ENCODE data around the gene DLX4. TPM values are rescaled to one million over a fixed set of nuclear protein-coding genes. Genes with fewer than 3 reads are reported as not detected.

The DLX4 gene
- total RNA-seq, 1 donor from 2014 or later, result 0.12 TPM

GRCh38 chr17:49925921-49926320 lies 43.1 kb upstream of the DLX4 start:
- Mint-ChIP-seq H3K36me3 (ENCODE audit: low read depth) (no peaks in the 10 kb centered on the region), H3K27me3 (ENCODE audit: low read depth) (peaks cover 47% of the 10 kb centered on the region)

DNA sequence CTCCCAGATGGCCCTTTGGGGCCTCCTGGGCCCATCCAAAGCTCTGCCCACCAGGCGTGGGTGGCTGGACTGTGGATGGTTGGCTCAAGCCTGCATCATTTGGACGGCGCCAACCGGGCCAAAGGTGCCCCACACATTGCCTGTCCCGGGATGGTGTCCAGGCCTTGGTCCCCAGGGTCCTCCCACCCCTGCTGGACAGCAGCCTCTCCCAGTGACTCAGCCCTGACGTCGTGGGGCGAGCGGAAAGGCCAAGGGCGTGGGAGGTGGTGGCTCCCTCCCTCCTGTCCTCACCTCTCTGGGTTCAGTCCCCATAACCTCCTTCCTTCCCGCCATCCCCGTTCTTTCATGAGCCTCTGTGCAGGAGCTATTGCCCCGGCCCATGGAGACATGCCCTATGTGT lies 42.1 kb upstream of the DLX4 start:
- Mint-ChIP-seq H3K36me3 (ENCODE audit: low read depth) (no peaks in the 10 kb centered on the region), H3K27me3 (ENCODE audit: low read depth) (peaks cover 47% of the 10 kb centered on the region), H3K4me1 (ENCODE audit: low read depth) (no peaks in the 10 kb centered on the region), H3K27ac (ENCODE audit: unreplicated experiment) (no peak overlapping the region), H3K4me3 (ENCODE audit: unreplicated experiment) (no peak overlapping the region), H3K9me3 (ENCODE audit: low read depth) (no peaks in the 10 kb centered on the region)
- no peak for DNase-seq (ENCODE audit: low spot score)
- TF ChIP-seq, protein P1, sequence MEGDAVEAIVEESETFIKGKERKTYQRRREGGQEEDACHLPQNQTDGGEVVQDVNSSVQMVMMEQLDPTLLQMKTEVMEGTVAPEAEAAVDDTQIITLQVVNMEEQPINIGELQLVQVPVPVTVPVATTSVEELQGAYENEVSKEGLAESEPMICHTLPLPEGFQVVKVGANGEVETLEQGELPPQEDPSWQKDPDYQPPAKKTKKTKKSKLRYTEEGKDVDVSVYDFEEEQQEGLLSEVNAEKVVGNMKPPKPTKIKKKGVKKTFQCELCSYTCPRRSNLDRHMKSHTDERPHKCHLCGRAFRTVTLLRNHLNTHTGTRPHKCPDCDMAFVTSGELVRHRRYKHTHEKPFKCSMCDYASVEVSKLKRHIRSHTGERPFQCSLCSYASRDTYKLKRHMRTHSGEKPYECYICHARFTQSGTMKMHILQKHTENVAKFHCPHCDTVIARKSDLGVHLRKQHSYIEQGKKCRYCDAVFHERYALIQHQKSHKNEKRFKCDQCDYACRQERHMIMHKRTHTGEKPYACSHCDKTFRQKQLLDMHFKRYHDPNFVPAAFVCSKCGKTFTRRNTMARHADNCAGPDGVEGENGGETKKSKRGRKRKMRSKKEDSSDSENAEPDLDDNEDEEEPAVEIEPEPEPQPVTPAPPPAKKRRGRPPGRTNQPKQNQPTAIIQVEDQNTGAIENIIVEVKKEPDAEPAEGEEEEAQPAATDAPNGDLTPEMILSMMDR (IDR thresholded peaks at IDR 0.05), result no peak

More at GRCh38 chr17:49925921-49926320, 43.1 kb upstream of the DLX4 start:
- Mint-ChIP-seq H3K9me3 (ENCODE audit: low read depth) (no peaks in the 10 kb centered on the region), H3K27ac (ENCODE audit: unreplicated experiment) (no peak overlapping the region), H3K4me1 (ENCODE audit: low read depth) (no peaks in the 10 kb centered on the region), H3K4me3 (ENCODE audit: unreplicated experiment) (no peak overlapping the region)
- TF ChIP-seq, protein P1 (IDR thresholded peaks at IDR 0.05), result no peak
- DNase-seq (ENCODE audit: low spot score), result no peak

GRCh38 chr17:49928126-49928800 lies 40.7 kb upstream of the DLX4 start:
- Mint-ChIP-seq H3K27me3 (ENCODE audit: low read depth) (peaks cover 46% of the 10 kb centered on the region), H3K9me3 (ENCODE audit: low read depth) (no peaks in the 10 kb centered on the region), H3K36me3 (ENCODE audit: low read depth) (no peaks in the 10 kb centered on the region), H3K4me1 (ENCODE audit: low read depth) (no peaks in the 10 kb centered on the region), H3K4me3 (ENCODE audit: unreplicated experiment) (no peak overlapping the region), H3K27ac (ENCODE audit: unreplicated experiment) (no peak overlapping the region)
- TF ChIP-seq, protein P1 (IDR thresholded peaks at IDR 0.05), result no peak
- no peak for DNase-seq (ENCODE audit: low spot score)

- no peaks in the 10 kb centered on the region for H3K9me3 Mint-ChIP-seq (ENCODE audit: low read depth)
- TF ChIP-seq, protein P1 (IDR thresholded peaks at IDR 0.05), result no peak
- H3K4me1 Mint-ChIP-seq (ENCODE audit: low read depth), result no peaks in the 10 kb centered on the region
- H3K36me3 Mint-ChIP-seq (ENCODE audit: low read depth), result no peaks in the 10 kb centered on the region
- H3K27ac Mint-ChIP-seq (ENCODE audit: unreplicated experiment), result no peak overlapping the region
- no peak overlapping the region for H3K4me3 Mint-ChIP-seq (ENCODE audit: unreplicated experiment)
- DNase-seq (ENCODE audit: low spot score), result no peak
- H3K27me3 Mint-ChIP-seq (ENCODE audit: low read depth), result peaks cover 47% of the 10 kb centered on the region
These were observed 40.0 kb upstream of the DLX4 start for GRCh38 chr17:49928837-49929475.

GRCh38 chr17:49930880-49931279 lies 38.1 kb upstream of the DLX4 start:
- DNase-seq (ENCODE audit: low spot score), result no peak
- Mint-ChIP-seq H3K36me3 (ENCODE audit: low read depth) (no peaks in the 10 kb centered on the region), H3K9me3 (ENCODE audit: low read depth) (no peaks in the 10 kb centered on the region), H3K4me3 (ENCODE audit: unreplicated experiment) (no peak overlapping the region), H3K27me3 (ENCODE audit: low read depth) (peaks cover 43% of the 10 kb centered on the region), H3K27ac (ENCODE audit: unreplicated experiment) (no peak overlapping the region), H3K4me1 (ENCODE audit: low read depth) (no peaks in the 10 kb centered on the region)
- TF ChIP-seq, protein P1 (IDR thresholded peaks at IDR 0.05), result no peak

Data from chondrocyte (in vitro differentiated cells).